Esophagus squamous epithelium (tissue), 5 donors: ENCODE results near the gene ASIC2. TPM values are rescaled to one million over a fixed set of nuclear protein-coding genes. Genes with fewer than 3 reads are reported as not detected.

Experiments
- DNase-seq: peaks from one replicate; lab custom pipeline; 2025; lab: John Stamatoyannopoulos, UW
- H3K27ac ChIP-seq, 4 donors: fragments of 200-600 bp; sonication (generic); one replicate each; pipeline ENCODE4 v1.5.1; 2016 to 2019; ENCODE audit warnings: mild to moderate bottlenecking in 1 of 4
- H3K27me3 ChIP-seq, 4 donors: fragments of 200-600 bp; sonication (generic); 1 replicate in 3 of 4; 2 replicates in 1 of 4; pipeline versions ENCODE4 v1.5.1 to v1.6.0; 2017 to 2021; ENCODE audit warnings: antibody characterized with exemption in 1 of 4
- H3K36me3 ChIP-seq, 3 donors: fragments of 200-600 bp; sonication (generic); one replicate each; pipeline ENCODE4 v1.5.1; 2016 to 2019
- H3K4me1 ChIP-seq, 3 donors: fragments of 200-600 bp; sonication (generic); one replicate each; pipeline ENCODE4 v1.5.1; 2017 to 2019
- H3K4me3 ChIP-seq, 4 donors: fragments of 200-600 bp; sonication (generic); 1 replicate in 3 of 4; 2 replicates in 1 of 4; pipeline ENCODE4 v1.5.1; 2016 to 2019; ENCODE audit warnings: mild to moderate bottlenecking in 2 of 4, moderate library complexity in 1 of 4
- H3K9me3 ChIP-seq, 3 donors: fragments of 200-600 bp; sonication (generic); one replicate each; pipeline ENCODE4 v1.5.1; 2016 to 2019
- CTCF ChIP-seq, 6 experiments: fragments of 450-650 bp in 4 of 6; fragments of 200-600 bp in 2 of 6; sonication (generic) in 2 of 6; IDR thresholded peaks; one replicate each; pipeline ENCODE4 v1.5.1; 2016 to 2019; ENCODE audit warnings: antibody characterized with exemption in 6 of 6, mild to moderate bottlenecking in 4 of 6, moderate library complexity in 4 of 6
- POLR2A ChIP-seq, 4 donors: fragments of 450-650 bp; IDR thresholded peaks; one replicate each; pipeline ENCODE4 v1.6.1; 2017; ENCODE audit warnings: antibody characterized with exemption in 4 of 4, mild to moderate bottlenecking in 4 of 4, moderate library complexity in 3 of 4
- WGBS, 2 donors: methylation state at CpG; one replicate each; pipeline ENCODE4 v1.1.5; 2018; 5-methylcytosine and 5-hydroxymethylcytosine counted together
- intact Hi-C: fragments of 100-400 bp; cut with DNase I; formaldehyde crosslinking; loops from one replicate; pipeline ENCODE4 v1.15.0; 2022
- total RNA-seq, 4 donors: library from RNA; depleted of rRNA; stranded (reverse); fragments of >200 nt; gene quantifications; one replicate each; pipeline ENCODE4 v1.1.0, GENCODE V29; 2016
- donor health status: DM: yes; HTN: yes; CAD: no.

The ASIC2 gene
- total RNA-seq, 4 donors from 2014 or later, result 0.29 TPM; not detected in 3

- no peaks in the 10 kb centered on the region for H3K9me3 ChIP-seq
- H3K4me1 ChIP-seq, result peaks cover 0 to 5% (median 0%) of the 10 kb centered on the region in 3 donors
- no peak for DNase-seq
- intact Hi-C loops, result no loop called here
- peaks cover 0 to 96% (median 0%) of the 10 kb centered on the region in 4 donors for H3K27me3 ChIP-seq
- no peaks in the 10 kb centered on the region for H3K36me3 ChIP-seq
- TF ChIP-seq CTCF (IDR thresholded peaks at IDR 0.05), result no peak
- no peak for TF ChIP-seq POLR2A (IDR thresholded peaks at IDR 0.05)
- 79 to 80% methylated on average over 3 of the region's 3 CpGs for WGBS, 2 donors
- H3K4me3 ChIP-seq, result no peak overlapping the region
- no peak overlapping the region for H3K27ac ChIP-seq
Observed at GRCh38 chr17:33227911-33228310, 65.2 kb downstream of the ASIC2 start.

GRCh38 chr17:33225994-33226393 lies 67.1 kb downstream of the ASIC2 start:
- Histone ChIP-seq H3K9me3 (no peaks in the 10 kb centered on the region), H3K4me3 (no peak overlapping the region), H3K27ac (no peak overlapping the region), H3K4me1 (peaks cover 0 to 5% (median 0%) of the 10 kb centered on the region in 3 donors), H3K36me3 (no peaks in the 10 kb centered on the region), H3K27me3 (peaks cover 0 to 77% (median 0%) of the 10 kb centered on the region in 4 donors)
- intact Hi-C loops, result no loop called here
- DNase-seq, result no peak
- TF ChIP-seq CTCF (IDR thresholded peaks at IDR 0.05), result no peak
- TF ChIP-seq POLR2A (IDR thresholded peaks at IDR 0.05), result no peak

- no peak overlapping the region for H3K27ac ChIP-seq
- H3K4me1 ChIP-seq, result peaks cover 0 to 5% (median 0%) of the 10 kb centered on the region in 3 donors
- no peak for TF ChIP-seq CTCF (IDR thresholded peaks at IDR 0.05)
- TF ChIP-seq POLR2A (IDR thresholded peaks at IDR 0.05), result no peak
- peaks cover 0 to 77% (median 0%) of the 10 kb centered on the region in 4 donors for H3K27me3 ChIP-seq
- WGBS, 2 donors, result 43 to 67% methylated on average over 1 of the region's 1 CpG
- no peaks in the 10 kb centered on the region for H3K9me3 ChIP-seq
- no peaks in the 10 kb centered on the region for H3K36me3 ChIP-seq
- H3K4me3 ChIP-seq, result no peak overlapping the region
- no peak for DNase-seq
- intact Hi-C loops, result no loop called here
Observed at GRCh38 chr17:33225509-33225908, 67.6 kb downstream of the ASIC2 start.

GRCh38 chr17:33220036-33220435 lies 73.1 kb downstream of the ASIC2 start:
- Histone ChIP-seq H3K36me3 (no peaks in the 10 kb centered on the region), H3K4me1 (peaks cover 0 to 28% (median 0%) of the 10 kb centered on the region in 3 donors), H3K4me3 (no peak overlapping the region), H3K27me3 (peaks cover 0 to 76% (median 0%) of the 10 kb centered on the region in 4 donors), H3K27ac (no peak overlapping the region), H3K9me3 (no peaks in the 10 kb centered on the region)
- no peak for DNase-seq
- WGBS, 2 donors, result 44 to 54% methylated on average over 3 of the region's 3 CpGs
- intact Hi-C loops, result no loop called here
- no peak for TF ChIP-seq CTCF (IDR thresholded peaks at IDR 0.05)
- TF ChIP-seq POLR2A (IDR thresholded peaks at IDR 0.05), result no peak

GRCh38 chr17:33218698-33219601 lies 74.1 kb downstream of the ASIC2 start:
- TF ChIP-seq CTCF (IDR thresholded peaks at IDR 0.05) (no peak), POLR2A (IDR thresholded peaks at IDR 0.05) (no peak)

More at GRCh38 chr17:33218698-33219601, 74.1 kb downstream of the ASIC2 start:
- intact Hi-C loops, result no loop called here
- Histone ChIP-seq H3K4me3 (no peak overlapping the region), H3K36me3 (no peaks in the 10 kb centered on the region), H3K27ac (peak overlapping the region in 2 of 4 donors; percentile 30 to 34), H3K9me3 (no peaks in the 10 kb centered on the region), H3K4me1 (peaks cover 0 to 28% (median 0%) of the 10 kb centered on the region in 3 donors), H3K27me3 (peaks cover 0 to 77% (median 0%) of the 10 kb centered on the region in 4 donors)
- 27 to 30% methylated on average over 12 of the region's 12 CpGs for WGBS, 2 donors
- DNase-seq, result no peak
